PC-9 (cell line): ENCODE measurements around the gene ENO4. TPM values are rescaled to one million over a fixed set of nuclear protein-coding genes. Genes with fewer than 3 reads are reported as not detected.

ENCODE experiments used
- BruUV-seq: library from RNA; stranded (reverse); fragments of 400-500 nt; replicated peaks from 2 replicates; lab custom pipeline; 2021; lab: Mats Ljungman, UMichigan
- CTCF ChIA-PET: fragments of 300-600 bp; sonication (Branson Sonifier 250); formaldehyde crosslinking; loops from one replicate; lab custom pipeline; 2022; ENCODE audit warnings: antibody characterized with exemption; lab: Charles Lee
- POLR2A ChIA-PET: fragments of 300-600 bp; sonication (Branson Sonifier 250); formaldehyde crosslinking; loops from one replicate; lab custom pipeline; 2022; ENCODE audit warnings: antibody characterized with exemption; ENCODE audit not compliant: unreplicated experiment; lab: Charles Lee
- DNase-seq, 2 experiments: peaks; one replicate each; pipeline versions ENCODE4 v3.0.0 to v3.0.0-alpha.2; 2015 to 2022; ENCODE audit warnings: mixed read lengths in 1 of 2
- H2AFZ ChIP-seq: fragments of 200-600 bp; sonication (generic); 2 replicates; pipeline ENCODE4 v1.8.1; 2017; ENCODE audit warnings: antibody characterized with exemption
- H3F3A ChIP-seq: fragments of 200-600 bp; sonication (generic); 2 replicates; pipeline ENCODE4 v1.8.1; 2017; ENCODE audit warnings: antibody characterized with exemption, mild to moderate bottlenecking, low read depth; ENCODE audit not compliant: insufficient read depth
- H3K27ac ChIP-seq: fragments of 200-600 bp; sonication (generic); 2 replicates; pipeline ENCODE4 v1.6.1; 2016; ENCODE audit warnings: mixed run types
- H3K27me3 ChIP-seq: fragments of 200-600 bp; sonication (generic); 2 replicates; pipeline ENCODE4 v1.6.1; 2016; ENCODE audit warnings: low read depth, mixed run types; ENCODE audit not compliant: insufficient read depth
- H3K36me3 ChIP-seq: fragments of 200-600 bp; sonication (generic); 2 replicates; pipeline ENCODE4 v1.6.1; 2016; ENCODE audit warnings: low read depth, mixed run types
- H3K4me1 ChIP-seq: fragments of 200-600 bp; sonication (generic); replicated peaks from 2 replicates; pipeline ENCODE4 v1.6.1; 2016; ENCODE audit warnings: mixed run types; ENCODE audit not compliant: insufficient read depth
- H3K4me2 ChIP-seq: fragments of 200-600 bp; sonication (generic); 2 replicates; pipeline ENCODE4 v1.6.1; 2017; ENCODE audit warnings: mixed run types
- H3K4me3 ChIP-seq: fragments of 200-600 bp; sonication (generic); 2 replicates; pipeline ENCODE4 v1.6.1; 2016; ENCODE audit warnings: mixed run types
- H3K79me2 ChIP-seq: fragments of 200-600 bp; sonication (generic); 2 replicates; pipeline ENCODE4 v1.6.1; 2017; ENCODE audit warnings: low read depth, mixed run types
- H3K9me2 ChIP-seq: fragments of 200-600 bp; sonication (generic); 2 replicates; pipeline ENCODE4 v1.8.1; 2017; ENCODE audit warnings: mild to moderate bottlenecking; ENCODE audit not compliant: insufficient read depth
- H3K9me3 ChIP-seq: fragments of 200-600 bp; sonication (generic); 2 replicates; pipeline ENCODE4 v1.8.1; 2016; ENCODE audit warnings: low read depth; ENCODE audit not compliant: insufficient read depth
- H4K20me1 ChIP-seq: fragments of 200-600 bp; sonication (generic); 2 replicates; pipeline ENCODE4 v1.8.1; 2017; ENCODE audit not compliant: insufficient read depth
- EZH2 ChIP-seq: fragments of 200-600 bp; sonication (generic); IDR thresholded peaks from 2 replicates; pipeline ENCODE4 v1.8.0; 2017; ENCODE audit warnings: antibody characterized with exemption, low read depth
- intact Hi-C: fragments of 100-400 bp; cut with micrococcal nuclease; formaldehyde crosslinking; loops from one replicate; pipeline ENCODE4 v1.10.0; 2022; ENCODE audit not compliant: unreplicated experiment
- total RNA-seq: library from RNA; stranded (reverse); gene quantifications from 2 replicates; pipeline ENCODE4 v1.2.3, GENCODE V29; 2021
- TF ChIP-seq, protein P1 (sequence below): fragments of 200-600 bp; sonication (generic); conservative IDR thresholded peaks from 2 replicates; pipeline ENCODE4 v1.6.1; 2017; ENCODE audit warnings: mixed run types, antibody characterized with exemption, mild to moderate bottlenecking, moderate library complexity

Gene ENO4
- total RNA-seq, 1 experiment from 2014 or later, result 0.79 TPM

DNA sequence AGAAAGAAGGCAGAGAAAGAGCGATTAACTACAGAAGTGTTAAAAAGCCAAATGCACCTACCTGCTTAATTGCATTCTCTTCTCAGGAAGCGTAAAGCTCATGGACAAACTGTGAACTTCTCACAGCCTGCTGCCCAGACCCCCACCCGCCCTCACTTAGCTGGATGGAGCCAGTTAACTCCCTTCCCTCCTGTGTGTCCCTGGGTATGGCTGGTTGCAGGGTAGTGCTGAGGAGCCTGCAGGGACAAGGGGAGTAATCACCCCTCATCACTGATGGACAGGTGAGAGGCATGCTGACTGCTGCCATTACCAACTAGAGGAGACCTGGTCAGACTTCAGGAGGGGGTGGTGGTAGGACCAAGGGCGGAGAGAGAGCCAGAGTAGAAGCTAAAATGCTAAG, 37.5 kb downstream of the ENO4 start:
- Histone ChIP-seq H3K9me2 (no peaks in the 10 kb centered on the region), H2AFZ (no peak overlapping the region), H3K4me2 (no peak overlapping the region), H3K9me3 (no peaks in the 10 kb centered on the region), H3K27me3 (no peaks in the 10 kb centered on the region), H4K20me1 (no peaks in the 10 kb centered on the region), H3K4me3 (no peak overlapping the region), H3K27ac (no peak overlapping the region), H3K36me3 (no peaks in the 10 kb centered on the region), H3F3A (peaks cover 23% of the 10 kb centered on the region), H3K4me1 (peaks cover 25% of the 10 kb centered on the region), H3K79me2 (no peaks in the 10 kb centered on the region)
- no TSS peak for BruUV-seq
- no peak for DNase-seq
- ChIA-PET POLR2A (no interaction called here), CTCF (no interaction called here)
- intact Hi-C loops, result loop anchor here (10.0 kb wide), 1 partner anchor 72 kb away; no protein-coding TSS in a partner anchor
- TF ChIP-seq, protein P1, sequence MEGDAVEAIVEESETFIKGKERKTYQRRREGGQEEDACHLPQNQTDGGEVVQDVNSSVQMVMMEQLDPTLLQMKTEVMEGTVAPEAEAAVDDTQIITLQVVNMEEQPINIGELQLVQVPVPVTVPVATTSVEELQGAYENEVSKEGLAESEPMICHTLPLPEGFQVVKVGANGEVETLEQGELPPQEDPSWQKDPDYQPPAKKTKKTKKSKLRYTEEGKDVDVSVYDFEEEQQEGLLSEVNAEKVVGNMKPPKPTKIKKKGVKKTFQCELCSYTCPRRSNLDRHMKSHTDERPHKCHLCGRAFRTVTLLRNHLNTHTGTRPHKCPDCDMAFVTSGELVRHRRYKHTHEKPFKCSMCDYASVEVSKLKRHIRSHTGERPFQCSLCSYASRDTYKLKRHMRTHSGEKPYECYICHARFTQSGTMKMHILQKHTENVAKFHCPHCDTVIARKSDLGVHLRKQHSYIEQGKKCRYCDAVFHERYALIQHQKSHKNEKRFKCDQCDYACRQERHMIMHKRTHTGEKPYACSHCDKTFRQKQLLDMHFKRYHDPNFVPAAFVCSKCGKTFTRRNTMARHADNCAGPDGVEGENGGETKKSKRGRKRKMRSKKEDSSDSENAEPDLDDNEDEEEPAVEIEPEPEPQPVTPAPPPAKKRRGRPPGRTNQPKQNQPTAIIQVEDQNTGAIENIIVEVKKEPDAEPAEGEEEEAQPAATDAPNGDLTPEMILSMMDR, result no peak
- TF ChIP-seq EZH2, result no peak

DNA sequence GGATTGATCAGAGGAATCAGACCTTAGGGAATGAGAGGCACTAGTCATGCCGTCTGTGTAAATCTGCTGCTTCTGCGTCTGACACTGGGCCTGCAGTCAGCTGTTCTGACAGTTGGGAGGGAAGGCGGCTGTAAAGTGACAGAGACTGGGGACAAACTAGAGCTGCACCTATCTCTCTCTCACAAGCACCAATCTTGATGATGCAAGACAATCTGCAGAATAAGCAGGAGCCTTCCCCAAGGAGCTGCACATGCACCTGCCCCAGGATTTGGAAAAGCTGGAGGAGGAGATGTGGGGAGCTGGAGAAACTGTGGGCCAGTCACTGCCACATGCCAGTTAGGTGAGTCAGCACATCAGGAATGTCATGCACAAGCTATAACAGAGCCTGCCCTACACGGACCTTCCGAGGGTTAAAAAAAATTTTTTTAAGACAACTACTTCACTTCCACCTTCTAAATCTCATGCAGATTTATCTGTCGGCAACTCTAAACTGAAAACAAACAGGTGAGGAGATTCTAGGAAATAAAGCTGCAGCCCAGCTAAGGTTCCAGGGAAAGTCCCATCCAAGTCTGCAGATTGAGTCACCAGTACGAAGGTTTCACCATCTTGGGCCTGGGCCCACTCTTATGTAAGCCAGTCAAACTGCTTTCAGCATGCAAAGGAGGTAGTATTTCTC, 39.2 kb downstream of the ENO4 start:
- BruUV-seq, result no TSS peak
- H4K20me1 ChIP-seq, result no peaks in the 10 kb centered on the region
- H3K4me2 ChIP-seq, result peak overlapping the region; percentile 67
- H3K9me2 ChIP-seq, result no peaks in the 10 kb centered on the region
- H3K27ac ChIP-seq, result peak overlapping the region; percentile 59
- no peaks in the 10 kb centered on the region for H3K79me2 ChIP-seq
- peaks cover 25% of the 10 kb centered on the region for H3K4me1 ChIP-seq
- H2AFZ ChIP-seq, result no peak overlapping the region
- peaks cover 23% of the 10 kb centered on the region for H3F3A ChIP-seq
- peak; percentile 63 to 83 for DNase-seq
- H3K27me3 ChIP-seq, result no peaks in the 10 kb centered on the region
- intact Hi-C loops, result loop anchor here (2.0 to 10.0 kb wide), 2 partner anchors 40 to 74 kb away; partner anchors contain the start of gene ENO4
- POLR2A ChIA-PET, result interaction anchor here (0.7 to 0.8 kb wide), 2 partner anchors 59 to 81 kb away, joined by 3 to 8 read pairs; no protein-coding TSS in a partner anchor
- H3K36me3 ChIP-seq, result no peaks in the 10 kb centered on the region
- H3K9me3 ChIP-seq, result no peaks in the 10 kb centered on the region
- no peak for TF ChIP-seq EZH2
- TF ChIP-seq, protein P1, result no peak
- peak overlapping the region; percentile 31; the same call in 1 of the 2 replicates for H3K4me3 ChIP-seq
- CTCF ChIA-PET, result interaction anchor here (0.6 kb wide), 1 partner anchor 364 kb away, joined by 3 read pairs; no protein-coding TSS in a partner anchor

DNA sequence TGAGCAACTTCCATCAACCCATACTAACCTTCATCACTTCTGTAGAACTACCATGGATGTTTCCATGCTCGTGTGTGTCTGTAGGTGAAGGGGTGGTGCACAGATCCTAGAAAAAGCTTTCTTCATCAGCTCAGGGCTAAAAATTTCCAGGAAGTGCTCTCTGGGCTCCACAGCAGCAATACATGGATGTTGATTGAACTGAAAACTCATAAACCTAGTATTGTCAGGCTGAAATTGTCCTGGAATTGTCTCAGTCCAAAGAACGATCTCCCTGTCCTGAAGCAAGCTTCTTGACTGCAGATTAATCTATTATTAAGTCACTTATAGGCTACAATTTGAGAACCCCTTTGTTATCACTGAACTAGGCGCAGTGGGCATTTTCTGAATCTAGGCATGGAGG, 39.8 kb downstream of the ENO4 start:
- H3K4me2 ChIP-seq, result peak overlapping the region; percentile 67
- no peaks in the 10 kb centered on the region for H3K79me2 ChIP-seq
- H4K20me1 ChIP-seq, result no peaks in the 10 kb centered on the region
- H3K9me2 ChIP-seq, result no peaks in the 10 kb centered on the region
- H3F3A ChIP-seq, result peaks cover 23% of the 10 kb centered on the region
- no TSS peak for BruUV-seq
- TF ChIP-seq EZH2, result no peak
- TF ChIP-seq, protein P1, result no peak
- peaks cover 25% of the 10 kb centered on the region for H3K4me1 ChIP-seq
- ChIA-PET CTCF (interaction anchor here (0.6 kb wide), 1 partner anchor 365 kb away, joined by 3 read pairs; no protein-coding TSS in a partner anchor), POLR2A (interaction anchor here (0.7 to 0.8 kb wide), 2 partner anchors 58 to 81 kb away, joined by 3 to 8 read pairs; no protein-coding TSS in a partner anchor)
- no peaks in the 10 kb centered on the region for H3K36me3 ChIP-seq
- H3K27ac ChIP-seq, result peak overlapping the region; percentile 59
- H3K9me3 ChIP-seq, result no peaks in the 10 kb centered on the region
- H3K4me3 ChIP-seq, result peak overlapping the region; percentile 31; the same call in 1 of the 2 replicates
- no peak overlapping the region for H2AFZ ChIP-seq
- intact Hi-C loops, result loop anchor here (2.0 to 10.0 kb wide), 2 partner anchors 40 to 74 kb away; partner anchors contain the start of gene ENO4
- H3K27me3 ChIP-seq, result no peaks in the 10 kb centered on the region
- DNase-seq, result no peak
